HFFc6 (cell line): ENCODE data around the gene BTBD10. TPM values are rescaled to one million over a fixed set of nuclear protein-coding genes. Genes with fewer than 3 reads are reported as not detected.

Experiments used
- DNase-seq: peaks from one replicate; pipeline ENCODE4 v3.0.0-alpha.2; 2018
- H3K27ac Mint-ChIP-seq: 2 replicates; pipeline ENCODE4 v1.8.0; 2020; ENCODE audit warnings: mild to moderate bottlenecking, mixed read lengths
- H3K27me3 Mint-ChIP-seq: 2 replicates; pipeline ENCODE4 v1.8.0; 2021; ENCODE audit warnings: mild to moderate bottlenecking, moderate library complexity, mixed read lengths; ENCODE audit not compliant: insufficient read depth
- H3K36me3 Mint-ChIP-seq: 2 replicates; pipeline ENCODE4 v1.8.0; 2021; ENCODE audit warnings: low read depth, mixed read lengths
- H3K4me1 Mint-ChIP-seq: 2 replicates; pipeline ENCODE4 v1.8.0; 2020; ENCODE audit warnings: low read depth, mixed read lengths
- H3K4me3 Mint-ChIP-seq: 2 replicates; pipeline ENCODE4 v1.8.0; 2020; ENCODE audit warnings: mild to moderate bottlenecking, moderate library complexity, mixed read lengths
- H3K9me3 Mint-ChIP-seq: 2 replicates; pipeline ENCODE4 v1.8.0; 2020; ENCODE audit warnings: mild to moderate bottlenecking, mixed read lengths
- total RNA-seq, 6 experiments: library from RNA; stranded (reverse); fragmentation: NEBNext Ultra II Directional; extraction: Animal tissue kit (Norgen Biotek cat#: 25700); gene quantifications; 2 replicates in 1 of 6; 3 replicates in 5 of 6; pipeline ENCODE4 v1.2.3, GENCODE V29; 2021
- TF ChIP-seq, protein P1 (sequence below): fragments of 200-600 bp; sonication (generic); IDR thresholded peaks from 2 replicates; pipeline ENCODE4 v1.5.0; 2021; ENCODE audit warnings: antibody characterized with exemption, mild to moderate bottlenecking

Gene BTBD10
- total RNA-seq, 6 experiments from 2014 or later = 30.3 to 37.2 (median 35.0) TPM

DNA sequence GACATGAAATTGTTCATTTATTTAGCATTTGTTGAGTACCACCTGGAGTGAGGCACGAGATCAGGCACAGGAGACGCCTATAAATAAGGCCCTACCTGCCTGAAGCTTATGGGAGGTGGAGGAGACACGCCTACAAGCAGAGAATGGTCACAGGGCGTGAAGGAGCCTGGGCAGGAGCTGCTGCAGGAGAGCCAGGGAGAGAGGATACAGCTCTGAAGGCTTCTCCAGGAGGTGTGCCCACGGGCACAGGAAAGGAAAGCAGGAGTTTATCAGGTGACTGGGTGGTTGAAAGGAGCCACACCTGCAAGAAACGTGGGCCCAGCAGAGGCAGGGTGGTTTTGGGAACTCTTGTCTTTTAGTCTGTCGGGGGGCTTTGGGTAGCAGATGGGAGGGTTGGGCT, 115.1 kb downstream of the BTBD10 start:
- no peaks in the 10 kb centered on the region for H3K27me3 Mint-ChIP-seq
- H3K4me3 Mint-ChIP-seq = no peak overlapping the region
- H3K9me3 Mint-ChIP-seq = no peaks in the 10 kb centered on the region
- DNase-seq = no peak
- TF ChIP-seq, protein P1, sequence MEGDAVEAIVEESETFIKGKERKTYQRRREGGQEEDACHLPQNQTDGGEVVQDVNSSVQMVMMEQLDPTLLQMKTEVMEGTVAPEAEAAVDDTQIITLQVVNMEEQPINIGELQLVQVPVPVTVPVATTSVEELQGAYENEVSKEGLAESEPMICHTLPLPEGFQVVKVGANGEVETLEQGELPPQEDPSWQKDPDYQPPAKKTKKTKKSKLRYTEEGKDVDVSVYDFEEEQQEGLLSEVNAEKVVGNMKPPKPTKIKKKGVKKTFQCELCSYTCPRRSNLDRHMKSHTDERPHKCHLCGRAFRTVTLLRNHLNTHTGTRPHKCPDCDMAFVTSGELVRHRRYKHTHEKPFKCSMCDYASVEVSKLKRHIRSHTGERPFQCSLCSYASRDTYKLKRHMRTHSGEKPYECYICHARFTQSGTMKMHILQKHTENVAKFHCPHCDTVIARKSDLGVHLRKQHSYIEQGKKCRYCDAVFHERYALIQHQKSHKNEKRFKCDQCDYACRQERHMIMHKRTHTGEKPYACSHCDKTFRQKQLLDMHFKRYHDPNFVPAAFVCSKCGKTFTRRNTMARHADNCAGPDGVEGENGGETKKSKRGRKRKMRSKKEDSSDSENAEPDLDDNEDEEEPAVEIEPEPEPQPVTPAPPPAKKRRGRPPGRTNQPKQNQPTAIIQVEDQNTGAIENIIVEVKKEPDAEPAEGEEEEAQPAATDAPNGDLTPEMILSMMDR = no peak
- no peaks in the 10 kb centered on the region for H3K36me3 Mint-ChIP-seq
- H3K27ac Mint-ChIP-seq = no peak overlapping the region
- H3K4me1 Mint-ChIP-seq = peaks cover 20% of the 10 kb centered on the region

DNA sequence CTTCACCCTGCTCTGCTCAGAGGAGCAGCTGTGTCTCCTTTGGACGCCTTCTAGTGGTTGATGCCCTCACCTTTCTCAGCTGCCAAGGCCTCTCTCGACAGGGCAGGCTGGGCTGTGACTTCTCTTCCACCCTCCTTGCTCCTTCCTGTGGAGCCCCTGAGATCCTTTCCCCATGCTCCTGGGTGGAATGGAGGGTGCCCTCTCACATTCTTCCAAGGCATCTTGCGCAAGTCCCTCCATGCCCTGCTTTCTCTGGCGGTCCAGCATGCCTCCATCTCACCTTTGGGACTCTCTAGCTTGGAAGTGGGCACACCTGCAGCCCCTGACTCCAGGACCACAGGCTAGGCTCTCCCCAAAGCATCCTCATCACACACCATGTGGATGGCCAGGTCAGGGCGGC, 116.6 kb downstream of the BTBD10 start:
- peaks cover 26% of the 10 kb centered on the region for H3K4me1 Mint-ChIP-seq
- H3K27ac Mint-ChIP-seq = no peak overlapping the region
- TF ChIP-seq, protein P1 = no peak
- H3K27me3 Mint-ChIP-seq = no peaks in the 10 kb centered on the region
- no peak for DNase-seq
- H3K9me3 Mint-ChIP-seq = no peaks in the 10 kb centered on the region
- H3K4me3 Mint-ChIP-seq = no peak overlapping the region
- no peaks in the 10 kb centered on the region for H3K36me3 Mint-ChIP-seq

DNA sequence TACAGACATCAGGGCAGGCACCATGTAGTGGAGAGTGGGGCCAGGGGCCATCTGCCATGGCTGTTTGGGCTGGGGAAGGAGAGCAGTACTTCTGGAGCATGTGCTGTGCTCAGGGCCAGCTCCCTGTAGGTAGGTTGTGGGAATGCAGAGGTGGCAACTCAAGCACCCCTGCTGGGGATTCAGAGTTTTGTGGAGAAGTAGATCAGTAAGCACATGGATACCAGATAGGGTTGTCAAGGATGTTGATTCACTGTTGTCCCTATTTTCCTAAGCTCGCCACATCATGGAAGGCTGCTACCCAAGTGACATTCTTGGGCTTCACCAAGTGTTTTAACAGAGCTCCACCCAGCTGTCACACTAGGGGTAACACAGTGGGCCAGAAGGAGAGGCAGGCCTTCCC, 118.2 kb downstream of the BTBD10 start:
- Mint-ChIP-seq H3K9me3 (no peaks in the 10 kb centered on the region), H3K36me3 (no peaks in the 10 kb centered on the region), H3K4me3 (no peak overlapping the region), H3K27ac (no peak overlapping the region), H3K27me3 (no peaks in the 10 kb centered on the region), H3K4me1 (peaks cover 43% of the 10 kb centered on the region)
- no peak for DNase-seq
- TF ChIP-seq, protein P1 = no peak

DNA sequence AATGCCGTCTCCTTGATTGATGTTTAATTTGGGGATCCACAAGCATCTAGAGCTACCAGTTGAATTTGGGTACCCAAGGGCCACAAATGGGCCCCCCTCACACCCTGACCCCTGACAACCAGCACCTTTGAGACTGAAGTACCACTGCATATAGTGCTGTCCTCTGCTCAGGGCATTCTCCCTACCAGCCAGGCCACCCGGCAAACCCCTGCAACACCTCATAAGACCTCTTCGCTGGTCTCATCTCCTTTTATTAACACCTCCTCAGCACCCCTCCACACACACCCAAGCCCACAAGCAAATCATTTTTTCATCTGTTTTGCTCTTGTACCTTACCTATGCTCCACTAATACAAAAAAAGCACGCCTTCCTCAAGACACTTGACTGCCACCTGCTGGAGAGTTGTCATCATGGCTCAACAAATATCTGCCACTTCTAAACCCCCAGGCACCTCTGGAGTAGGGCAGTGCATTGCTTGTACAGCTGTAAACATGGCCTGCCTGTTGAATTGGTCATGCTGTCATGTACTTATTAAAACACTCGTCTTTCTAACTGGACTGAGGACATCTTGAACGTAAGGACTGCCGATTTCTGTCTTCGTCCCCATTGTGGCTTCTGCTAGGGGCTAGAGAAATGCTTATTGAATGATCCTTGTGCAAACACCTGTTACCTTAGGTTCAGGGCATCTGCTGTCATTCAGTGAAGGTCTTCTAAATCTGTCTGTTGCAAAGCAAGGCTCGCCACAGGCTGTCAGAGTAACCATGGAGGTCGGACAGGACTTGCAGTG, 118.9 kb downstream of the BTBD10 start:
- no peaks in the 10 kb centered on the region for H3K36me3 Mint-ChIP-seq
- peaks cover 49% of the 10 kb centered on the region for H3K4me1 Mint-ChIP-seq
- no peaks in the 10 kb centered on the region for H3K9me3 Mint-ChIP-seq
- H3K27ac Mint-ChIP-seq = no peak overlapping the region; the same call in 1 of the 2 replicates
- H3K4me3 Mint-ChIP-seq = no peak overlapping the region
- no peaks in the 10 kb centered on the region for H3K27me3 Mint-ChIP-seq
- DNase-seq = peak; percentile 65
- TF ChIP-seq, protein P1 = peak; percentile 91

DNA sequence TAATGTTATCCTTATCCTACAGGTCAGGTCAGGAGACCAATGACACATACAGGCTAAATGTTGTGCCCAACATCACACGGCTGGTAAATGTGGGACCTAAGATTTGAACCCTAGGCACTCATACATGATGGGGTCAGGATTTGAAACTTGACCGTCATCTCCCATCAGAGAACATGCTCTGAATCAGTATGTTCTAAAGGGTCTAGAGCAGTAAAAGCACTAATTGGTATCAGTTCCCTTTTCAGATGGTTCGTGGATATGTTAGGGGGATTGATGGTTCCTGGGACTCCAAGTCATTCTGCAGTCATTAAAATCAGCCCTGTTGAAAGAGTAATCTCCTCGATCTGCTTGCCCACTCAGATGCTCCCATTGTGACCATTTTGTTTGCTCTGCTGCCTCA, 120.0 kb downstream of the BTBD10 start:
- TF ChIP-seq, protein P1 = no peak
- Mint-ChIP-seq H3K36me3 (no peaks in the 10 kb centered on the region), H3K27ac (no peak overlapping the region), H3K4me1 (peaks cover 60% of the 10 kb centered on the region), H3K9me3 (no peaks in the 10 kb centered on the region), H3K4me3 (no peak overlapping the region), H3K27me3 (no peaks in the 10 kb centered on the region)
- DNase-seq = no peak
